Fibroblast of the aortic adventitia (primary cell): ENCODE measurements around the gene FMN1. TPM values are rescaled to one million over a fixed set of nuclear protein-coding genes. Genes with fewer than 3 reads are reported as not detected.

ENCODE experiments used
- DNase-seq: peaks from one replicate; pipeline ENCODE4 v3.0.0-alpha.2; 2010; ENCODE audit warnings: low read depth
- H3K4me3 ChIP-seq: 2 replicates; pipeline ENCODE4 v1.5.1; 2011; ENCODE audit warnings: low read depth, mild to moderate bottlenecking, control low read depth, low read length, moderate library complexity
- CTCF ChIP-seq: IDR thresholded peaks from 2 replicates; pipeline ENCODE4 v1.5.1; 2011; ENCODE audit warnings: mild to moderate bottlenecking, low read length, control low read depth, inconsistent platforms; ENCODE audit not compliant: insufficient read depth
- total RNA-seq: library from RNA; depleted of rRNA; stranded (reverse); fragments of >200 nt; gene quantifications from 2 replicates; pipeline ENCODE4 v1.2.3, GENCODE V29; 2012; ENCODE audit warnings: low replicate concordance

Gene FMN1
- total RNA-seq, 1 donor: 1.1 TPM

GRCh38 chr15:33014586-33014985, 179.9 kb downstream of the FMN1 start:
- DNase-seq: no peak
- no peak overlapping the region for H3K4me3 ChIP-seq
- TF ChIP-seq CTCF: no peak

GRCh38 chr15:33013827-33014445, 180.6 kb downstream of the FMN1 start:
- no peak for TF ChIP-seq CTCF
- DNase-seq: peak; percentile 47
- no peak overlapping the region for H3K4me3 ChIP-seq

GRCh38 chr15:33011976-33012375, 182.5 kb downstream of the FMN1 start:
- DNase-seq: no peak
- no peak for TF ChIP-seq CTCF
- H3K4me3 ChIP-seq: no peak overlapping the region

GRCh38 chr15:33009603-33010002, 184.9 kb downstream of the FMN1 start:
- DNase-seq: no peak
- TF ChIP-seq CTCF: no peak
- no peak overlapping the region for H3K4me3 ChIP-seq

GRCh38 chr15:33009026-33009425, 185.5 kb downstream of the FMN1 start:
- TF ChIP-seq CTCF: no peak
- no peak overlapping the region for H3K4me3 ChIP-seq
- no peak for DNase-seq

- TF ChIP-seq CTCF: no peak
- peak; percentile 95 for DNase-seq
- no peak overlapping the region for H3K4me3 ChIP-seq
Measured at GRCh38 chr15:33008284-33008995, 186.1 kb downstream of the FMN1 start.
